HG03521 (cell line): ENCODE measurements around the gene OTOG.

Experiments
- ATAC-seq: cut with Tn5 transposase; IDR thresholded peaks from one replicate; pipeline ENCODE4 v1.9.1; 2021; ENCODE audit warnings: mild to moderate bottlenecking, moderate library complexity; ENCODE audit not compliant: unreplicated experiment

The OTOG gene

DNA sequence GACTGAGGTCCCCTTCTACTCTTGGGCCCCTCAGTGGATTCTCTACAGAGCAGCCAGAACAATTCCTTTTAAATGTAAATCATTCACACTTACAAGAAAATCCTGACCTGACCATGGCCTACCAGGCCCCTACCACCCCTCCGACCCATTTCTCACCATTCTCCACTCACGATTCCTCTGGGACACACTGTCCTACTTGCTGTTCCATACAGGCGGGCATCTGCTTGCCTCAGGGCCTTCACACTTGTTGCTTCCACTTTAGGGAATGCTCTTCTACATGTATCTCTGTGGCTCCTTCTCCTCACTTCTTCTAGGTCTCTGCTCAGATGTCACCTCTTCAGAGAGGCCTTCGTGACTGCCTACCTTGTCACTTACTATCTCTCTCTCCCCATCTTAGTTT, 6.3 kb upstream of the OTOG start:
- no peak for ATAC-seq

DNA sequence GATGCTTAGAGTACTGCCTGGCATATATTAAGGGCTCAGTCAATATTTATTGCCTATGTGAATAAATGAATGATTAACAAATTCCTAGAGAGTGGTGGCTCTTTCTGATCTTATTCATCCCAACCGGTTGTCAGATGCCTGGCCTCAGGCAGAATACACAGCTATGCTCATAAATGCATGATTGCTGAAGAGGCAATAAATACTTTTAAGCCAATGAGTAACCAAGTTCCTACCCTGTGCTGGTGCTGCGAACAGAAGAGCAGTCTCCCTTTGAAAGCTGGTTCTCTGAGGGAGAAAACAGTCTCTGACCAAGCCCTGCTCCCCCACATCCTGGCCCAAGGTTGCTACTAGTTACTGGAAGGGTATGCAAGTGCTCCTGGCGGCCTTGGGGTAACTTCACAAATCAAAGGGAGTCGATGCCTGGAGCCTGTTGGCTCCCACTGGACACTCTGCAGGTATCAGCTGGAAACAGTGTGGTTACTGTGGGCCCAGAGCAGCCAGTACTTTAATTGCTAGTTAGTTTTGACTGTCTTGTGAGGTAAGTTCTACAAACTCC, 5.7 kb upstream of the OTOG start:
- ATAC-seq = no peak

DNA sequence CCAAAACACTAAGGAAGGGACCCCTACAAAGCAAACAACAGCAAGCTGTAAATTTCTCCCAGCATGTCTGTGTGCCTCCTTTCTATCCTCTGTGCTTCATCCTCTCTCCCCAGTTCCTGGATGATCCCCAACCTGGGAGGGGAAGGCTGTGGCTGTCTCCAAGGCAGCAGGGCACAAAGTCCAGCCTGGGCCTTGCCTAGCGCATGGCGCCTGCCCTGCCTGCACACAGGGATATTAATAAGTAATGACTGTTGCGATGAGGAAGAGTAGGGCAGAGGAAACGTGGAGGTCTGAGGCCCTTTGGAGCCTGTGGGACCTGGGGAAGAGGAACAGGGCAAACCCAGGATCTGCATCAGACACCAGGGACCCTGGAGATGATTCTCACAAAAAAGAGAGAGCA, 4.8 kb upstream of the OTOG start:
- ATAC-seq = no peak

DNA sequence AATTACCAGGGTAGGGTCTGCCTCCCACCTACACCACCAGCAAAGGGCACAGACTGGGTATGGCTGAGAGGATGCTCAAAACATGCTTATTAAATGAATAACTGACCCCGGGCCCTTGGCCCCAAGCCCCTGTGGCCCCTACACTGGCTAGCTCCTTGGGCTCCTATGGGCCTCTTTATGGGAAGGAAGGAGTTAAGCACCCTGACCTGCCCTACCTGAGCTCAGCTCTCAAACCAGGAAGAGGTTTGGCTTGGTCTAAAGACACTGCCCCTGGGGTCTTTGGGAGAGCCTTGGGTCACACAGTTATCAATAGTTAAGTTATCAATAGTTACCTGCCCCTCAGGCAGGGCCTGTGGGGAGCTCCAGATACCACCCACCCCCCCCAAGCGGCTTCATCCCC, 4.0 kb upstream of the OTOG start:
- no peak for ATAC-seq

DNA sequence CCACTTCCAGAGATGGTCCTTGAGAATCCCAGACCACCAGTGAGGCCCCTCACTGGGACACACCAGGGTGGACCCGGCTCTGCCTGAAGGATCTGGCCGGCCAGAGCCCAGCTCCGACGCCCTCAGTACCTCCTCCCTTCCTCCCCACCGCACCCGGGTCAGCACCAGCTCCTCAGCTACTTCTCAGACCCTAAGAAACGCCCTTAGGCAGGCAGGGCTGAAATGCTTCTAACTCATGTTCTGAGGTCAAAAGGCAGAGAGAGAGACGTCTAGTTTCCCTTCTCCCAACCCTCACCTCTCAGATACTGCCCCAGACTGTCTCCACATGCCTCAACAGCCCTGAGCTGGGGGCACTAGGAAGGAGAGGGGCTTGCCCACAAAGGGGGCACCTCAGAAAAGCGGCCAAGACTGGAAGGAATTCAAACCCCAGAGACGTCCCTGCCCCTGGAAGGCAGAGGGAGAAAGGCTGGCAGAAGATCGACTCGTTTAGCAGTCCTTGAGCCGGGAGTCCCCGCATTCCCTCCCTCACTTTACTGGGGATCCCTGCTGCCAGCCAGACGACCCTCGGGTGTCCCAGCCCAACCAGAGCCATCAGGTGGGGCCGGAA, 3.4 kb upstream of the OTOG start:
- ATAC-seq = no peak

DNA sequence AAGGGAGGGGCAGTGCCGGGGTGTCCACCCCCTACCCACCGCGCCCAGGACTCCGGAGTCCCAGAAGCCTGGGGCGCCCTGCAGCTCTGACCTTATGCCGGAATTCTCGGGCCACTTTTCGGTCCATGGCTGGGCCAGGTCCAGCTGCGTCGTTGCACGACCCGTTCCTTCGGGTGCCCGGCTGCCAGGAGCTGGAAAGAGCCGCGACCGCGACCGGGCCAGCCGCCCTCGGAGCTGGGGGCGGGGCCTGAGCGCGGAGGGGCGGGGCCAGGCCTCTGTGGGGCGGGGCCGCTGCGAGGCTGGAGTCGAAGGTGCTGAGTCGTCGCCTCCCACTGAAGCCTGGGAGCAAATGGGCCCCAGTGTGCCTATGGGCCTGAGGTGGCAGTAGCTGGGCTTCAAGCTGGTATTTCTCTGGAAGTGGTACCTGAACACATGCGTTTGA, 2.9 kb upstream of the OTOG start, which contains the start of gene USH1C:
TSS of gene USH1C (minus strand) at position 236 of the 442 bp plus-strand sequence. CDS start at position 127, 109 bp downstream.
- no peak for ATAC-seq

DNA sequence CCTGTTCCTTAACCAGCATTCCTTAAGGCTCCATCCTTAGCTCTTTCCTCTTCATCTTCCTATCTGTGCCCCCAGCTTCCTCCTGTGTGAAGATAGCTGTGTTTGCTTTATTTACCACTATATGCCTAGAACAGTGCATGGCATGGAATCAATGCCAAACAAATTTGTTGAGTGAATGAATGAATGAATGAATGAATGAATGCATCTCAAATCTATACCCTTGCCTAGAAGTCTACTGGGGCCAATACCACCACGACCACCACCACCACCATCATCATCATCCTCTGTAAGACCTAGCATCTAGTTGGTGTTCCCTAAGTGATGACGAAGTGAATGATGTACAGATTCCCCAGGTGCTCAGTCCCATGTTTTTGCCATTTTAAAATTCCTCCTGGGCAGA, 819 bp upstream of the OTOG start:
- no peak for ATAC-seq

DNA sequence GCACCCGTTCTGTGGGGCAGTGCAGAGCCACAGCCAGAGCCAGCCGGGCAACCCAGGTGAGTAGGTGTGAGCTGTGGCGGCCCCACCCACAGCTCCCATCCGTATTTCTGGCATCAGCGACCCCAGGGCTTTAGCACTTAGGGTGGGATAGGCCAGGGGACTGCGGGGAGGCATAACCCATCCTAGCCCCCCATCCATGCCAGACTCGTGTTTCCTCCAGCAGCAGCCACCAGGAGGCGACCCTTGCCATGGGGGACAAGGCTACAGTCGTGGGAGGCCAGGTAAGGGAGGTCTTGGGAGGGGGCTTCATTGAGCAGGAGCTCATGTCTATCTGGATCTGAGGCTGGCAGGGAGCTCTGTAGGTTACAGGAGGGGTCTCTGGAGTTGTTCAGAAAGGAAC, 873 bp downstream of the OTOG start:
- ATAC-seq = no peak

DNA sequence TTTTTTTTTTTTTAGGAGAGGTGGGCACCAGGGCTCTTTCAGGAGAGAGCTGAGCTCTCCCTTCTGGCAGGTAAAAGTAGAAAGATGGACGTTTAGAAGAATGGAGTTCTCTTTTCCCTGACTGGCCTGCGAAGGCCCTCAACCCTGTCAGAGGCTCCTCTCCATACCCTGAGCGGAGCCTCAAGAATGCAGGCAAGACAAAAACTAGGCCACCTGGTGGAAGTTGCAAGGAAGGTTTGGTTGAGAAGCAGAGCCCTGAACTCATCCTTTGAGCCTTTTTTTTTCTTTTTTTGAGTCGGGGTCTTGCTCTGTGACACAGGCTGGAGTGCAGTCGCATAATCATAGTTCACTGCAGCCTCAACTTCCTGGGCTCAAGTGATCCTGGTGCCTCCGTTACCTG, 1.4 kb downstream of the OTOG start:
- ATAC-seq = no peak

DNA sequence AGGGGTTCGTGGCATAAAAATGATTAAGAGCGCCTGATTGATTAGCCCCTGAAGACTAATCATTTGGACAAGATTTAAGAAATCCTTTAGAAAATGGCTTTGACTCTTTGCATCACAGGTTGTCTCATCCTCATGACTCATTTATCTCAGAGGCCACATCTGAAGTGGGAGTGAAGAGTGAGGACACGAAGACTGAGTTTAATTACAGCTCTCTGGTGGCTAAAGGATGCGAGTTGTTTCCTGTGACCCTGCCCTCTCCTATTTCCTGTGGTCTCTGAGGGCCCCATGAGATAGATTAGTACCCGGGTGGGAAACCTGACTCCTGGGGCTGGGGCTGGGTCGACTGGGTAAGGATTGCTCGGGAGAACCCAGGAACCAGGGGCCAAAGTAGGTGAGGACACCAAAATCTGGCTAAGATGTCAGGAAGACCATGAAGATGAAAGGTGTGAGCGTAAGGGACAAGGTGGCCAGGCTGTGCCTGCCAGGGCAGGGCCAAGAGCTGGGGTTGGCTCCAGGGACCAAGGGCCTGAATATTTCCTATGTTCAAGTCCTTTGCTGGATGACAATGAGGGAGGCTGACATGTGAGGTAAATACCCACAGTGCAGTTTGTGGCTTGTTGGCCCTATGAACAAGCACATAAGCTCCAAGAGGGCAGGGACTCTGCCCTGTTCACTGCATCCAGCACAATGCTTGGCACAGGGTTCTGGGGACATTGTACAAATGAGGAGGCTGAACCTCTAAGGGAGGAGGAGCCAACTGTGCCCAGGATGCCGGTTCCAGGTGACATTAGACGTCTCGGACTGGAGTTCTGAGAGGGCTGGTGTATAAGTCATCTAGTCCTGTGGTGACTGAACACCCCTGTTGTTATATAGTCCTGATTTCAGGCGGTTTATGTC, 3.6 kb downstream of the OTOG start:
- no peak for ATAC-seq

DNA sequence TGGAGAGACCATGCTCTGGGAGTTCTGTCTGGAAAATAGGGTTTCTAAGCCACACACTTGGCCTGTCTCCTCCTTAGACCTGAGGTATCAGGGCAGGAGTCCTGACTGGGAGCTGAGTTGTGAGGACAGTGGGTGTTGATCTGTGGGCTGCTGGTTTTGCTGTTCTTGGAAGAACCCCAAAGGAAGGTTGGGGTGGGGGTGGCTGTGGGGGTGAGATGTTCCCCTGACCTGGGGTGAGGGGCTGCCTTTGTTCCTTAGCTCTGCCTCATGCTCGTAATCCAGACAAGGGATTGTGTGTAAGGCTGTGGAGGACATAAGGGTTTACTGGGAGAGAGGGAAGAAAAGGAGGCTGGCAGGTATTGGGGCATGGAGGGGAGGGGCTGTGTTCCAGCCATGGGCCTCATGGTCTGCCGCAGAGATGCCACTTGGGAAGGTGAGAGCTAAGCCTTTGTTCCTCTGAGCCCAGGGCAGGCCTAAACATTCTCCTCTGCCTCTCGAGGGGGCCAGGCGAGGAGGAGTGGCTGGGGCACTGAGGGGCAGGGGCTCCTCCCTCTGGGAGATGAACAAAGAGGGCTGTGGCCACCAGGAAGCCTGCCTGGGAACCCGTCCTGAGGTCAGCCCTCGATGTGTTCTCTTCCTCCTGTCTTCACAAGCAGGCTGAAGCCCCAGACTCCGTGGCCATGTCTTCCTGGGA, 4.4 kb downstream of the OTOG start:
- no peak for ATAC-seq

DNA sequence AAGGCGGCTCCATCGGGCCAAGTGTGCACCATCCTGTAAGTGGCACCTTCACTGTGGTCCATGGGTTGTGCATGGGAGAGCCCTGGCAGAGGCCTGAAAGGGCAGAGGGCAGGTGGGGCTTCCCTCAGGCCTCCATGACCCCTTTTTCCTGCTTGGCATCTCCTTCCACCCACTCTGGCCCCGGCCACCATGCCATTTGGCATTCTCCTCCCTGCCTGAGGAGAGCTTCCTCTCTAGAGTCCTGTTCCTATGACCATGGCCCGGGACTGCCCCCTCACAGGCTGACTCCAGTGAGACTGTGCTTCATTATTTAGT, 4.9 kb downstream of the OTOG start:
- ATAC-seq = no peak

DNA sequence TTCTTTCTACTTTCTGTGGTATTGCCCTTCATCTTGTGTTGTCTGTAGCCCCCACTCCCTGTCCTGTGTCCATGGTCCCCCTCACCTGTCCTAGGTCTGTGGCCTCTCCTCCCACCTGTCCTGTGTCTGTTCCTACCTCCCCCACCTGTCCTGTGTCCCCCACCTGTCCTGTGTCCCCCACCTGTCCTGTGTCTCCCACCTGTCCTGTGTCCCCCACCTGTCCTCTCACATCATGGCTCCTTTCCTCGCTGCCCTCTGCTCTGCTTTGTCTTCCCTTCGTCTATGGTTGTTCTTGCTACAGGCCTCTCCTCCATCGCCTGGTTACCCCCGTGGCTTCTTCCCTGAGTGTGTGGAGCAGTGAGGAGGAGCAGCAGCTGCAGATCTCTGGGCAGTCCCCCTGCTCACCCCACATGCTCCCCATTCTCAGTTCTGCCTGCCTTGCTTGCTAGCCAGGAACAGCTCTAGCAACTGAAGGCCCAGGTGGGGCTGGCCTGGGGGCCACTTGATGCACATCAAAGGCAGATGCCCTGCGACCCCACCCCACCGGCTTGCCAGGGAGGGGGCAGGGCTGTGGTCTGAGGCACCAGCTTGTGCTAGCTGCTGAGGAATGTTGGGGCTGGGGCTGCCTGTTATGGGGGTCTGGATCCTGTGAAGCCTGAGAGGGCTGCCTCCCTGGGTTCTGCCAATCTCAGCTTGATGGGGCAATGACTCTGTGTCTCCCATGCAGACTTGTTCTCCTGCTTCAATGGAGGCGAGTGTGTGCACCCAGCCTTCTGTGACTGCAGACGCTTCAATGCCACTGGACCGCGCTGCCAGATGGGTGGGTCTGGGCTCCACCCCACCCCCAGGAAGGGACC, 5.6 kb downstream of the OTOG start:
- ATAC-seq = no peak

DNA sequence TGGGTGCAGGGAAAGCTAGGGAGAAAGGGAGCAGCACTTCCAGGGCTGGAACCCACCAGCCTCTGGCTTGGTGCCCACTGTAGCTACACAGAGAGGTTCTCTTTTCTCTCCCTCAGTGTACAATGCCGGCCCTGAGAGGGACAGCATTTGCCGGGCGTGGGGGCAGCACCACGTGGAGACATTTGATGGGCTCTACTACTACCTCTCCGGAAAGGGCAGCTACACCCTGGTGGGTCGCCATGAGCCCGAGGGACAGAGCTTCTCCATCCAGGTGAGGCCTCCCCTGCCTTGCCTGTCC, 6.1 kb downstream of the OTOG start:
- ATAC-seq = no peak

DNA sequence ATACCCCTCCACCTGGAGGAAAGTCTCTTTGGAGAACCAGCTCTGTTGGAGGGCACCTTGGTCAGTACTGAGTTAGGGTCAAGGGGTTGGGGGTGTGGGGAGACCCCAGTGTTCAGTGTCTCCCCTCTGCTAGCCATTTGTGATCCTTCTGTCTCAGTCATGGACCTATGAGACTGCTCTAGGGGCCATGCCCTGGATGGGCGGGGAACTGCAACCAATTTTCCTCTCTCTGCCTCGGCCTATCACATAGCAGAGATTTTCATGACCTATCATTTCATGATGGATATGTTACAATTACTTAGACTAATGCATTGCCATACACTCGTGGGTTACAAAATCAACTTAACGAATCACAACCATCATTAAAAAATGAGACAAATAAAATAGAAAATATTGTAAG, 7.4 kb downstream of the OTOG start:
- ATAC-seq = no peak

DNA sequence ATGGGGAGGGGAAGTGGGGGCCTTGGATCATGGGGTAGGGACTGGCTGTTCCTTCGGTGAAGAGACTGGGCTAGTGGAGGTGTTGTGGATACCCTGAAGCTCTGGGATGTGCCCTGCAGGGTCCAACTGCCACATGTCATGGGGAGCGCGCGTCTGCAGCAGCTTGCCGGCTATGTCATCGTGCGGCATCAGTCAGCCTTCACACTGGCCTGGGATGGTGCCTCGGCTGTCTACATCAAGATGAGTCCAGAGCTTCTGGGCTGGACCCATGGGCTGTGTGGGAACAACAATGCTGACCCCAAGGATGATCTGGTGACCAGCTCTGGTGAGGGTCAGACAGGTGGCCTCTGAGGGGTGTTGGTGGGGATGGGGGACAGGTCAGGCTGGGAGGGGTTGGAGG, 9.9 kb downstream of the OTOG start:
- ATAC-seq = no peak

DNA sequence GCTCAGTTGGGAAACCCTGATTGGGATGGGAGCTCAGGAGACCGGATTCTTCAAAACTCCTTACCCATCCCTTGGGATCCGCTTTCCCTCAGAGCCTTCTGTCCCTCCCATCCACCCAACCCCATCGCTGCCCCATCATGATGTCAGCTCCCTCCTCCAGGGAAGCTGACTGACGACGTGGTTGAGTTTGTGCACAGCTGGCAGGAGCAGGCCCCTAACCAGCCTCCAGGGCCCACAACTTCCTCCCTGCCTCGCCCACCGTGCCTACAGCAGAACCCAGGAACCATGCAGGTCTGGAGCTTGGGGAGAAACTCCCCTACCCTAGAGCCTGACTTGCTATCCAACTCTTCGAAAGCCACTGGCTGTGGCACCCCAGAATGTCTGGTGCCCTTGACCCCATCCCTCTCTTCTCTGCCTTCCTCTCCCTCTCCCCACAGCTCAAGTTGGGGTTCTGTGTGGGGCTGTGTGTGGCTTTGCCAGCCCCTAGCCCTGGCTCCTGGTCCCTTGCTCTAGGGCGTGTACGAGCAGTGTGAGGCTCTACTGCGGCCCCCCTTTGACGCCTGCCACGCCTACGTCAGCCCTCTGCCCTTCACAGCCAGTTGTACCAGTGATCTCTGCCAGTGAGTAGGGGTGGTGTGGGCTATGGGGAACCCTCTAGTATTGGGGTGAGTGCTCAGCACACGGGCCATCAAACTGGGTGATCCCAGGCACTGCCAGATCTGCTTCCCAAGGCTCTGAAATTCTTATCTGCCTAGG, 11.1 kb downstream of the OTOG start:
- ATAC-seq = no peak

DNA sequence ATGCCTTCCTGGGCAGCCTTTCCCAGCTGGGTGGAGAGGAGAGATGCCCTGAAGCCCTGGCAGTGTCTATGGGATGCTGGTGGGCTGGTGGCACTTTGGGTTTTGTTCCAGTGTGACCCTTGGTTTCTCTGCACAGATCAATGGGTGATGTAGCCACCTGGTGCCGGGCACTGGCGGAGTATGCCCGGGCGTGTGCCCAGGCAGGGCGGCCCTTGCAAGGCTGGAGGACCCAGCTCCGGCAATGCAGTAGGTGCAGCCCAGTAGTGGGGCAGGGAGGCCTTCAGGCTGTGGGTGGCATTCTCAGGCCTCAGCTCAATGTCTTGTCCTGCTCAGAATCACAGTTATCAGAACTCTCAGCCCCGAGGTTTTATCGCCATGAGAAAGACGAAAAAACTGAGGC, 11.9 kb downstream of the OTOG start:
- no peak for ATAC-seq

DNA sequence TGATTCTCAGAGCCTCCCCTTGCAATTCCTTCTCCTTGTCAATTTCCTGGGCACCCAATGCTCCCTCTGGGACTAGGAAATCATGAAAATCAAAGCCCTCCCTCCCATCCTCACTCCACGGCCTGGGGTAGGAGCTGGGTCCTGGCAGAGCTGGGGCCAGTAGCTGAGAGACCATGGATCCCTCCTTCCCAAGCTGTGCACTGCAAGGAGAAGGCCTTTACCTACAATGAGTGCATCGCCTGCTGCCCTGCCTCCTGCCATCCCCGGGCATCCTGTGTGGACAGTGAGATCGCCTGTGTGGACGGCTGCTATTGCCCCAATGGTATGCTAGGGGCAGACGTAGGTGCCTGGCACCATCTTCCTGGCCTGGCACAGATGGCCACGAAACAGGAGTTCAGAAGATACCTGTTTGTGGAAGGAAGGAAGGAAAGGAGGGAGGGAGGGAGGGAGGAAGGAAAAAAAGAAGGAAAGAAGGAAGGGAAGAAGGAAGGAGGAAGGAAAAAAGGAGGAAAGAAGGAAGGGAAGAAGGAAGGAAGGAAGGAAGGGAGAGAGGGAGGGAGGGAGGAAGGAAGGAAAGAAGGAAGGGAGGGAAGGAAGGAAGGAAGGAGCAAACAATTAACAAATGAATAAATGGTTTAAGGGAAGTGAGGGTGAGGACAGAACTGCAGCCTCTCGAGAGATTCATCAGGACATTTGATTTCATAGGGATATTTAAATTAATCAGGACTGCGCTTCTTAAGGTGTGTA, 12.5 kb downstream of the OTOG start:
- ATAC-seq = no peak
